Left cardiac atrium (tissue), 2 donors: Measurements from ENCODE around the gene PRSS53. TPM values are rescaled to one million over a fixed set of nuclear protein-coding genes. Genes with fewer than 3 reads are reported as not detected.

ENCODE experiments used
- total RNA-seq, 2 donors: library from RNA; stranded (reverse); fragmentation: NEBNext Ultra II Directional; extraction: Animal tissue kit (Norgen Biotek cat#: 25700); gene quantifications; one replicate each; pipeline ENCODE4 v1.2.1, GENCODE V29; 2021
- donor health status: DM: no; HTN: yes; CAD: no; lungs with severe emphysema.
- donor health status: DM: yes; HTN: yes; CAD: no.

PRSS53 gene
- total RNA-seq, 2 donors from 2014 or later: 0.71 to 1.1 TPM

Other genes with a start within 250 kb of the PRSS53 start
- gene BCL7C, start 194.9 kb downstream of the PRSS53 start, total RNA-seq: 10 to 100 TPM; 20.9 to 27.9 TPM
- gene CTF1, start 192.3 kb downstream of the PRSS53 start, total RNA-seq: 1 to 10 TPM; 6.8 to 7.3 TPM
- 10 to 100 TPM in 1 of 2 donors, 1 to 10 TPM in 1; 6.4 to 10.1 TPM for gene FBXL19, start 165.4 kb downstream of the PRSS53 start, total RNA-seq
- gene ORAI3, start 139.9 kb downstream of the PRSS53 start, total RNA-seq: 10 to 100 TPM in 1 of 2 donors, 1 to 10 TPM in 1; 8.8 to 14.2 TPM
- 10 to 100 TPM in 1 of 2 donors, 1 to 10 TPM in 1; 9.2 to 10.9 TPM for gene SETD1A, start 131.2 kb downstream of the PRSS53 start, total RNA-seq
- gene HSD3B7, start 103.7 kb downstream of the PRSS53 start, total RNA-seq: 1 to 10 TPM; 9.8 to 10.0 TPM
- gene STX1B, start 78.3 kb downstream of the PRSS53 start, total RNA-seq: 1 to 10 TPM; 1.1 to 1.2 TPM
- 10 to 100 TPM; 45.8 to 53.4 TPM for gene STX4, start 55.4 kb downstream of the PRSS53 start, total RNA-seq
- 1 to 10 TPM; 5.5 to 6.6 TPM for gene ZNF668, start 14.7 kb downstream of the PRSS53 start, total RNA-seq
- 1 to 10 TPM; 7.6 to 8.2 TPM for gene ZNF646, start 14.5 kb downstream of the PRSS53 start, total RNA-seq
- gene VKORC1, start 5.9 kb upstream of the PRSS53 start, total RNA-seq: 10 to 100 TPM; 47.1 to 53.2 TPM
- 10 to 100 TPM; 43.4 to 46.4 TPM for gene BCKDK, start 19.4 kb upstream of the PRSS53 start, total RNA-seq
- 10 to 100 TPM; 57.3 to 74.1 TPM for gene KAT8, start 28.7 kb upstream of the PRSS53 start, total RNA-seq
- gene PRSS8, start 46.8 kb upstream of the PRSS53 start, total RNA-seq: under 1 TPM in 1 of 2 donors, not detected in 1; 0.21 TPM
- 1 to 10 TPM; 3.0 to 4.2 TPM for gene PRSS36, start 61.1 kb upstream of the PRSS53 start, total RNA-seq
- gene FUS, start 91.2 kb upstream of the PRSS53 start, total RNA-seq: 100 to 1,000 TPM in 1 of 2 donors, 10 to 100 TPM in 1; 99.5 to 192 TPM
- 10 to 100 TPM; 10.8 to 19.1 TPM for gene PYCARD, start 113.8 kb upstream of the PRSS53 start, total RNA-seq
- under 1 TPM; 0.44 to 0.47 TPM for gene TRIM72, start 125.2 kb upstream of the PRSS53 start, total RNA-seq
- gene PYDC1, start 128.2 kb upstream of the PRSS53 start, total RNA-seq: not detected
- gene ITGAM, start 171.0 kb upstream of the PRSS53 start, total RNA-seq: 10 to 100 TPM in 1 of 2 donors, 1 to 10 TPM in 1; 7.4 to 22.1 TPM